Mucosa of stomach (tissue), 1 donor: ENCODE data around the gene KLHL8.

ENCODE experiments used
- H3K27me3 ChIP-seq: one replicate; pipeline ENCODE4 v1.7.0; 2013; ENCODE audit warnings: mild to moderate bottlenecking, low read length; ENCODE audit not compliant: control insufficient read depth, insufficient read depth
- H3K36me3 ChIP-seq: one replicate; pipeline ENCODE4 v1.7.0; 2013; ENCODE audit warnings: low read length; ENCODE audit not compliant: control insufficient read depth, insufficient read depth
- H3K4me1 ChIP-seq: one replicate; pipeline ENCODE4 v1.7.0; 2013; ENCODE audit warnings: mild to moderate bottlenecking, low read length; ENCODE audit not compliant: control insufficient read depth, insufficient read depth
- H3K4me3 ChIP-seq: one replicate; pipeline ENCODE4 v1.7.0; 2013; ENCODE audit warnings: low read length
- H3K9ac ChIP-seq: one replicate; pipeline ENCODE4 v1.7.0; 2013; ENCODE audit warnings: mild to moderate bottlenecking, low read length, moderate library complexity
- H3K9me3 ChIP-seq: one replicate; pipeline ENCODE4 v1.7.0; 2013; ENCODE audit warnings: mild to moderate bottlenecking, low read length, moderate library complexity; ENCODE audit not compliant: control insufficient read depth
- donor health status: Pancreatic carcinoma.

Gene KLHL8

DNA sequence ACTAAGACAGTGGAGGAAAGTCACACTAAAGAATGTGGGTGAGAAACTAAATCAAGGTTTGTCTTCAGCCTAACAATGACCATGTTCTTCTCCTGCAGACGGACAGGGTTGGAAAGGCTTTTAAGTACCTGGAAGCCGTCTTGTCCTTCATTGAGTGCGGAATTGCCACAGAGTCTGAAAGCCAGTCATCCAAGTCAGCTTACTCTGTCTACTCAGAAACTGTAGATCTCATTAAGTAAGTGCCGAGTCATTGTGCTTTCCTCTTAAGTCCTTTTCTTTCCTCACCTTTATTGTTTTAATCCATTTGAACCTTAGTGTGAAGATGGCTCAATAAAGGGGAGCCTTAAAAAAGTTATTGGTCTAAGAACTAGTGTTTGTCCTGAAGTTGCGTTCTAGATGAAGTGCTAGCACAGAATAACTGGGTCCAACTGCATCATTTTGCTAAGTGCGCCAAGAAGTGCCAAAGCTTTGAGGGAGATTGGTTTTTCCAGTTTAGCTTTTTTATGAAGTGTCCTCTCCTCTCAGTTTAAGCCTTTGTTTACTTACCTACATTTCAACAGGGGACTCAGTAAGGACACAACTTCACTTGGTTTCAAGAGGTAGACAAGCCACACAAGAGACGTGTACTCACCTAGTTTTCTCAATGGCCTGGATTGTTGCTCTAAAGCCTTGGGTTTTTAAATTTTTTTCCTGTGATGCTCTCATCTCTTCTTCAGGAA lies 89.3 kb downstream of the KLHL8 start:
- Histone ChIP-seq H3K27me3 (no peaks in the 10 kb centered on the region), H3K9me3 (no peaks in the 10 kb centered on the region), H3K9ac (no peak overlapping the region), H3K4me1 (no peaks in the 10 kb centered on the region), H3K36me3 (peaks cover 5% of the 10 kb centered on the region), H3K4me3 (no peak overlapping the region)

DNA sequence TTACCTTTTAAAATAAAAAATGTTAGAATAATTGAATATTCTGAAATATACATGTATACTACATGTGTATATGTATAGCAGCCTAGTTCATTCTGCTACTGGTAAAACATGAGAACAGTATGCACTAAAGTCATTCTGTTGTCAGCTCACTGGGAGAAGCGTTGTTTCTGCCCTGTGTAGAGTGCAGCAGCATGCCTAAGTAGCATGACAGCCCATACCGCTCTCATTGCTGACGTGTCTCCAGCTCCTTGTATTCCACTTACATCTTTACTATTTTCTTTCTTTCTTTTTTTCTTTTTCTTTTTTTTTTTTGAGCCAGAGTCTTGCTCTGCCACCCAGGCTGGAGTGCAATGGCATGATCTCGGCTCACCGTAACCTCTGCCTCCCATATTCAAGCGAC lies 90.7 kb downstream of the KLHL8 start:
- no peaks in the 10 kb centered on the region for H3K4me1 ChIP-seq
- no peak overlapping the region for H3K9ac ChIP-seq
- no peak overlapping the region for H3K4me3 ChIP-seq
- no peaks in the 10 kb centered on the region for H3K27me3 ChIP-seq
- H3K9me3 ChIP-seq: no peaks in the 10 kb centered on the region
- peaks cover 4% of the 10 kb centered on the region for H3K36me3 ChIP-seq

GRCh38 chr4:87128006-87128705 lies 92.3 kb downstream of the KLHL8 start:
- Histone ChIP-seq H3K36me3 (peaks cover 4% of the 10 kb centered on the region), H3K4me3 (no peak overlapping the region), H3K27me3 (no peaks in the 10 kb centered on the region), H3K9me3 (no peaks in the 10 kb centered on the region), H3K9ac (no peak overlapping the region), H3K4me1 (no peaks in the 10 kb centered on the region)

- Histone ChIP-seq H3K36me3 (peaks cover 4% of the 10 kb centered on the region), H3K27me3 (no peaks in the 10 kb centered on the region), H3K9me3 (no peaks in the 10 kb centered on the region), H3K9ac (no peak overlapping the region), H3K4me1 (peaks cover 4% of the 10 kb centered on the region), H3K4me3 (no peak overlapping the region)
Measured at GRCh38 chr4:87126056-87126455, 94.4 kb downstream of the KLHL8 start.

DNA sequence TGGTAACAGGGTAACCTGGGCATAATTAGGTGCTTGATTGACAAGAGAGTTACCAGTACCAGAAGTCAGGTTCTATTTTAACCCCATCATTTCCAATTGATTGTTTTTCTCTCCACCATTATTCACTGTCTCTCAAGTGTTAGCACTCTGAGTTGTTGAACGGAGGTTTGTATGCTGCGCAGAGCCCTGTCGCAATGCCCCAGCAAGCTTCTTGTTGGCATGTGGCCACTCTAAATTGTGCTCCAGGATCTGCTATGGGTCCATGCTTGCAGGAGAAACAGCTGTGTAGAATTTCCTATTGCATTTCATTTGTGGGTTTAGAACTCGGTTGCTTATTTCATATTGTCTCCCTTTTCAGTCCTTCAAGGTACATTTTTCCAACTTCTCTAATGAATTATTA lies 98.2 kb downstream of the KLHL8 start:
- Histone ChIP-seq H3K4me1 (peaks cover 20% of the 10 kb centered on the region), H3K36me3 (no peaks in the 10 kb centered on the region), H3K9ac (no peak overlapping the region), H3K9me3 (no peaks in the 10 kb centered on the region), H3K4me3 (no peak overlapping the region), H3K27me3 (no peaks in the 10 kb centered on the region)

GRCh38 chr4:87121341-87122065 lies 98.9 kb downstream of the KLHL8 start:
- Histone ChIP-seq H3K4me3 (no peak overlapping the region), H3K36me3 (peaks cover 6% of the 10 kb centered on the region), H3K4me1 (peaks cover 24% of the 10 kb centered on the region), H3K9me3 (no peaks in the 10 kb centered on the region), H3K27me3 (no peaks in the 10 kb centered on the region), H3K9ac (no peak overlapping the region)

DNA sequence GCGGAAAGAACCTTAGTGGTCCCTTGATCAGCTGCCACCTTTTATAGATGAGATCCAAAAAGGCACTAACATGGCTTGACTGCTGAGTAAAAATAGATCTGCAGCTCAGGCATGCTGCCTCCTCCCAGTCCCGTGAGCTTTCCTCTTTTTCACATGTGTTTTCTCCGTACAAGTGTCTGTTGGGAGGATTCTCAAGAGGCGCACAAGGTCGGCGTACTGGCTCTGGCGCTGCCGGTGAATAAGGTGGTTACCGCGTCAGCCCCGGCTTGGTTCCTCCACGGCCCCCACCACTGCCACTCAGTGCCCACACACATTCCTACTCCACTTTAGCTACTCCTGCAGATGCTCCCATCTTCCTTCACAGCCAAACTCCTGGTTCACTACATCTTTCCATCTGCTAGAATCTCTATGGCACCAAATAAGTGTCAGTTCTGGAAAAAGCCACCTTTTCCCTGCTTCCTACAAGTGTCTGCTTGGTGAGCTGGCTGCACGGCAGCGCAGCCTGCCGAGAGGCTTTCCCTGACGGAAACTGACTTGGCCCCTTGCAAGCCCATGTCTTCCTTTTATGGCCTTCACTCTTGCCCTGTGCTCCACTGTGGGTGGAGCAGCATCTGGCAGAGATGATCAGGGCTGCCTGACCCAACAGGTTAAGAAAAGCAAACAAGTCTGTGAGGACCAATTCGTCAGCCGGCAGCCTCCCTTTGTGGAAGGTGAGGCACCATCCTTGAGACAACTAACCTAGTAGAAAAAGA lies 99.8 kb downstream of the KLHL8 start:
- no peaks in the 10 kb centered on the region for H3K9me3 ChIP-seq
- no peak overlapping the region for H3K9ac ChIP-seq
- no peaks in the 10 kb centered on the region for H3K27me3 ChIP-seq
- peaks cover 24% of the 10 kb centered on the region for H3K4me1 ChIP-seq
- H3K4me3 ChIP-seq: no peak overlapping the region
- H3K36me3 ChIP-seq: peaks cover 8% of the 10 kb centered on the region

DNA sequence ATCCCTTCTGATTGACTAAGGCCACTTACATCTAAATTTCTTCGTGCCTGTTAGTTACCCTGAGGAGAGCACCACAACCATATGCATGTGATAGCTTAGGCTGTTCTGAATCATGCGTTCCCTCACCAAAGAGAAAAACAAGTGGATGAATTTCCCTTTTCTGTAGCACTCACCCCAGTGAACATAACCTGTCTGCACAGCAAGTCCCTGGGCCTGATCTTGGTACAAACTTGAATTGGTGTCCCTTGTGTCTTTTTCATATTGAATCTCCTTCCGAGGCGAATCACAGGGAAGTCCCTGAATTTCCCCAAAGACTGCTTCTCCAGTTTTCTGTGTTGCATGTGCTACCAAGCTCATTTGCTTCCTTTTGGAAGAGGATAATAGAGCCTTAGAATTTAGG lies 100.4 kb downstream of the KLHL8 start:
- H3K36me3 ChIP-seq: peaks cover 13% of the 10 kb centered on the region
- H3K4me1 ChIP-seq: peaks cover 24% of the 10 kb centered on the region
- H3K4me3 ChIP-seq: no peak overlapping the region
- H3K9ac ChIP-seq: no peak overlapping the region
- H3K9me3 ChIP-seq: no peaks in the 10 kb centered on the region
- no peaks in the 10 kb centered on the region for H3K27me3 ChIP-seq

- no peaks in the 10 kb centered on the region for H3K9me3 ChIP-seq
- peaks cover 18% of the 10 kb centered on the region for H3K36me3 ChIP-seq
- H3K4me1 ChIP-seq: peaks cover 24% of the 10 kb centered on the region
- H3K9ac ChIP-seq: no peak overlapping the region
- no peaks in the 10 kb centered on the region for H3K27me3 ChIP-seq
- no peak overlapping the region for H3K4me3 ChIP-seq
Measured at GRCh38 chr4:87118826-87119225, 101.6 kb downstream of the KLHL8 start.

DNA sequence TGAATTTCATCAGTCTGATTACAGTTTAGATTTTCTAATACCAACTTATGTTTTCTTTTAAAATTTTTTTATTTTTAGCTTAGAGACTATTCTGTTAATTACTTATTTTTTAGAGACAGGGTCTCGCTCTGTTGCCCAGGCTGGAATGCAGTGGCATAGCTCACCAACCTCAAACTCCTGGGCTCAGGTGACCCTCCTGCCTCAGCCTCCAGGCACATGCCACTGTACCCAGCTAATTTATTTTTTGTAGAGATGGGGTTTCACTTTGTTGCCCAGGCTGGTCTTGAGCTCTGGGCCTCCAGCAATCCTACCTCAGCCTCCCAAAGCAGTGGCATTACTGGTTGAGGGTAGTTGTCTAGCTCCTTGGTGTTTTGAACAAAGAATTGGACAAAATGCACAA lies 102.0 kb downstream of the KLHL8 start:
- Histone ChIP-seq H3K36me3 (peaks cover 18% of the 10 kb centered on the region), H3K9me3 (no peaks in the 10 kb centered on the region), H3K9ac (no peak overlapping the region), H3K27me3 (no peaks in the 10 kb centered on the region), H3K4me1 (peaks cover 24% of the 10 kb centered on the region), H3K4me3 (no peak overlapping the region)

- H3K4me1 ChIP-seq: peaks cover 24% of the 10 kb centered on the region
- no peaks in the 10 kb centered on the region for H3K9me3 ChIP-seq
- no peak overlapping the region for H3K4me3 ChIP-seq
- H3K36me3 ChIP-seq: peaks cover 18% of the 10 kb centered on the region
- no peak overlapping the region for H3K9ac ChIP-seq
- no peaks in the 10 kb centered on the region for H3K27me3 ChIP-seq
Measured at GRCh38 chr4:87117732-87118075, 102.7 kb downstream of the KLHL8 start.
